ENCODE measurements around the gene SLCO3A1. TPM values are rescaled to one million over a fixed set of nuclear protein-coding genes. Genes with fewer than 3 reads are reported as not detected.

Gene SLCO3A1
- total and polyA plus RNA-seq, 2 experiments from 2014 or later: 1.9 to 6.9 TPM

GRCh38 chr15:92121047-92121446, 267.5 kb downstream of the SLCO3A1 start:
- Histone ChIP-seq H3K4me1 (ENCODE audit: insufficient read depth) (peaks cover 12% of the 10 kb centered on the region; the same call in 1 of the 2 replicates), H3F3A (ENCODE audit: insufficient read depth) (peaks cover 14% of the 10 kb centered on the region; the same call in 1 of the 2 replicates), H4K20me1 (ENCODE audit: insufficient read depth) (no peaks in the 10 kb centered on the region), H3K36me3 (ENCODE audit: low read depth) (no peaks in the 10 kb centered on the region), H3K27me3 (replicated peaks; ENCODE audit: insufficient read depth) (no peaks in the 10 kb centered on the region), H3K4me2 (ENCODE audit: unreplicated experiment) (no peak overlapping the region), H3K9me2 (ENCODE audit: insufficient read depth) (no peaks in the 10 kb centered on the region), H2AFZ (no peak overlapping the region), H3K9ac (no peak overlapping the region), H3K79me2 (ENCODE audit: insufficient read depth) (no peaks in the 10 kb centered on the region), H3K27ac (no peak overlapping the region), H3K9me3 (ENCODE audit: low read depth) (no peaks in the 10 kb centered on the region), H3K4me3 (no peak overlapping the region)
- TF ChIP-seq EZH2phosphoT487 (IDR thresholded peaks at IDR 0.05; ENCODE audit: insufficient read depth, low read depth) (no peak), EZH2 (IDR thresholded peaks at IDR 0.05; ENCODE audit: insufficient read depth, poor library complexity, severe bottlenecking) (no peak)
- DNase-seq: no peak
- in situ Hi-C loops (cut with MboI): no loop called here

GRCh38 chr15:92122259-92122658, 268.8 kb downstream of the SLCO3A1 start:
- no peaks in the 10 kb centered on the region for H3K36me3 ChIP-seq (ENCODE audit: low read depth)
- no peaks in the 10 kb centered on the region for H3K9me3 ChIP-seq (ENCODE audit: low read depth)
- 66 to 69% methylated on average over 2 of the region's 2 CpGs for WGBS, 2 experiments (ENCODE audit: low coverage in 1 of 2, low lambda C conversion rate in 2 of 2, missing lambda C conversion rate in 2 of 2)
- no peaks in the 10 kb centered on the region for H3K79me2 ChIP-seq (ENCODE audit: insufficient read depth)
- no peak overlapping the region for H3K4me2 ChIP-seq (ENCODE audit: unreplicated experiment)
- no peak overlapping the region for H2AFZ ChIP-seq
- H3K27me3 ChIP-seq (replicated peaks; ENCODE audit: insufficient read depth): no peaks in the 10 kb centered on the region
- H3K27ac ChIP-seq: no peak overlapping the region
- DNase-seq: no peak
- H3K9me2 ChIP-seq (ENCODE audit: insufficient read depth): no peaks in the 10 kb centered on the region
- peaks cover 12% of the 10 kb centered on the region; the same call in 1 of the 2 replicates for H3K4me1 ChIP-seq (ENCODE audit: insufficient read depth)
- TF ChIP-seq EZH2 (IDR thresholded peaks at IDR 0.05; ENCODE audit: insufficient read depth, poor library complexity, severe bottlenecking) (no peak), EZH2phosphoT487 (IDR thresholded peaks at IDR 0.05; ENCODE audit: insufficient read depth, low read depth) (no peak)
- no peaks in the 10 kb centered on the region for H4K20me1 ChIP-seq (ENCODE audit: insufficient read depth)
- no peak overlapping the region for H3K4me3 ChIP-seq
- H3F3A ChIP-seq (ENCODE audit: insufficient read depth): peaks cover 14% of the 10 kb centered on the region; the same call in 1 of the 2 replicates
- H3K9ac ChIP-seq: no peak overlapping the region
- in situ Hi-C loops (cut with MboI): no loop called here

GRCh38 chr15:92123962-92124656, 270.6 kb downstream of the SLCO3A1 start:
- no peak for DNase-seq
- Histone ChIP-seq H3K36me3 (ENCODE audit: low read depth) (no peaks in the 10 kb centered on the region), H3F3A (ENCODE audit: insufficient read depth) (no peaks in the 10 kb centered on the region), H4K20me1 (ENCODE audit: insufficient read depth) (no peaks in the 10 kb centered on the region), H3K9me2 (ENCODE audit: insufficient read depth) (no peaks in the 10 kb centered on the region), H3K27ac (no peak overlapping the region), H3K9ac (no peak overlapping the region), H3K4me2 (ENCODE audit: unreplicated experiment) (no peak overlapping the region), H3K4me1 (ENCODE audit: insufficient read depth) (no peaks in the 10 kb centered on the region), H3K27me3 (replicated peaks; ENCODE audit: insufficient read depth) (no peaks in the 10 kb centered on the region), H3K9me3 (ENCODE audit: low read depth) (no peaks in the 10 kb centered on the region), H3K79me2 (ENCODE audit: insufficient read depth) (no peaks in the 10 kb centered on the region), H3K4me3 (no peak overlapping the region), H2AFZ (no peak overlapping the region)
- WGBS, 2 experiments (ENCODE audit: low coverage in 1 of 2, low lambda C conversion rate in 2 of 2, missing lambda C conversion rate in 2 of 2): 82 to 87% methylated on average over 6 of the region's 6 CpGs
- in situ Hi-C loops (cut with MboI): no loop called here
- no peak for TF ChIP-seq EZH2 (IDR thresholded peaks at IDR 0.05; ENCODE audit: insufficient read depth, poor library complexity, severe bottlenecking)
- no peak for TF ChIP-seq EZH2phosphoT487 (IDR thresholded peaks at IDR 0.05; ENCODE audit: insufficient read depth, low read depth)

DNA sequence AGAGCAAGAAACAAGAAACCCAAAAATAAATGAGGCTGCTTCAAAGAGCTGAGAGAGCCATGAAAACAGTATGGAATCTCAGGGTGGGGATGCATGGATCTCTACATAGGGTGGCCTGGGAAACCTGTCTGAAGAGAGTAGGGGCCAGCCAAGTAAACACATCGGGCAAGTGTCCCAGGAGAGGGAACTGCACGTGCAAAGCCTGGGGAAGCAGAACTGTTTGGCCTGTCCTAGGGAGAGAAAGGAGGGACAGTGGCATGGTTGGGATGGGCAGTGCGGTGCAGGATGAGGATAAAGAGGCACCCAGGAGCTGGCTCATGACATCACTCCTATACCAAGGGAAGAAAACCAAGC, 271.1 kb downstream of the SLCO3A1 start:
- Histone ChIP-seq H3K4me3 (no peak overlapping the region), H3K27ac (no peak overlapping the region), H3K4me1 (ENCODE audit: insufficient read depth) (no peaks in the 10 kb centered on the region), H3K4me2 (ENCODE audit: unreplicated experiment) (no peak overlapping the region), H3K9ac (no peak overlapping the region), H3K79me2 (ENCODE audit: insufficient read depth) (no peaks in the 10 kb centered on the region), H3K9me2 (ENCODE audit: insufficient read depth) (no peaks in the 10 kb centered on the region), H3K36me3 (ENCODE audit: low read depth) (no peaks in the 10 kb centered on the region), H4K20me1 (ENCODE audit: insufficient read depth) (no peaks in the 10 kb centered on the region), H3K27me3 (replicated peaks; ENCODE audit: insufficient read depth) (no peaks in the 10 kb centered on the region), H2AFZ (no peak overlapping the region), H3K9me3 (ENCODE audit: low read depth) (no peaks in the 10 kb centered on the region), H3F3A (ENCODE audit: insufficient read depth) (no peaks in the 10 kb centered on the region)
- TF ChIP-seq EZH2 (IDR thresholded peaks at IDR 0.05; ENCODE audit: insufficient read depth, poor library complexity, severe bottlenecking) (no peak), EZH2phosphoT487 (IDR thresholded peaks at IDR 0.05; ENCODE audit: insufficient read depth, low read depth) (no peak)
- in situ Hi-C loops (cut with MboI): no loop called here
- WGBS, 2 experiments (ENCODE audit: low coverage in 1 of 2, low lambda C conversion rate in 2 of 2, missing lambda C conversion rate in 2 of 2): 60 to 76% methylated on average over 3 of the region's 3 CpGs
- no peak for DNase-seq

All from GM23248 (cell line).